Measurements from ENCODE around the gene ZSCAN21. TPM values are rescaled to one million over a fixed set of nuclear protein-coding genes. Genes with fewer than 3 reads are reported as not detected.

Gene ZSCAN21
- total and polyA plus RNA-seq, 10 of the 15 experiments (the other 5 are each of a cell fraction or from before 2014, with no cell fraction given) = 1.9 to 9.6 (median 7.1) TPM

- Histone ChIP-seq H3K27me3 (replicated peaks in 1 of 2; ENCODE audit: control insufficient read depth in 2 of 2, insufficient read depth in 2 of 2, low read length in 1 of 2) (no peaks in the 10 kb centered on the region), H4K20me1 (ENCODE audit: control insufficient read depth, insufficient read depth) (no peaks in the 10 kb centered on the region), H3K9me3 (replicated peaks; ENCODE audit: control insufficient read depth, insufficient read depth, low read length) (no peaks in the 10 kb centered on the region), H3K4me2 (ENCODE audit: control insufficient read depth, insufficient read depth) (no peak overlapping the region), H3K4me3 (no peak overlapping the region), H2AFZ (ENCODE audit: control insufficient read depth, low read depth, low read length) (no peak overlapping the region), H3K36me3 (ENCODE audit: control insufficient read depth in 2 of 2, insufficient read depth in 2 of 2, low read length in 1 of 2) (peaks cover 11 to 12% of the 10 kb centered on the region in 2 experiments; a peak in 3 of 4 replicates), H3K9ac (ENCODE audit: control insufficient read depth, insufficient read depth, low read length) (no peak overlapping the region), H3K27ac (ENCODE audit: control insufficient read depth, insufficient read depth) (no peak overlapping the region), H3K4me1 (ENCODE audit: control insufficient read depth, insufficient read depth, low read length) (peaks cover 5% of the 10 kb centered on the region; the same call in 1 of the 2 replicates), H3K79me2 (ENCODE audit: control insufficient read depth, insufficient read depth, low read length) (peaks cover 13% of the 10 kb centered on the region)
- ATAC-seq = no peak
- in situ Hi-C loops (cut with MboI) (no loop called here), intact Hi-C loops (cut with micrococcal nuclease; ENCODE audit: unreplicated experiment) (no loop called here)
- BruUV-seq (replicated peaks) = no TSS peak
- POLR2A ChIA-PET = no interaction called here
- 64% methylated on average over 12 of the region's 12 CpGs for WGBS (ENCODE audit: insufficient coverage, insufficient replicate concordance, low lambda C conversion rate, missing lambda C conversion rate)
- DNase-seq (ENCODE audit: low read depth, low spot score) = no peak
- SMC1A ChIA-PET (ENCODE audit: uncharacterized antibody, unreplicated experiment) = no interaction called here
- no peak for FAIRE-seq
- CTCF ChIA-PET = no interaction called here
- RAD21 ChIA-PET (ENCODE audit: unreplicated experiment) = no interaction called here
- TF ChIP-seq ZNF217 (IDR thresholded peaks at IDR 0.05) = no peak
- no peak for TF ChIP-seq ASH2L (IDR thresholded peaks at IDR 0.05; ENCODE audit: borderline replicate concordance, low read depth)
- no peak for TF ChIP-seq CEBPZ (IDR thresholded peaks at IDR 0.05; ENCODE audit: low read depth, low read length)
- TF ChIP-seq, protein P1, sequence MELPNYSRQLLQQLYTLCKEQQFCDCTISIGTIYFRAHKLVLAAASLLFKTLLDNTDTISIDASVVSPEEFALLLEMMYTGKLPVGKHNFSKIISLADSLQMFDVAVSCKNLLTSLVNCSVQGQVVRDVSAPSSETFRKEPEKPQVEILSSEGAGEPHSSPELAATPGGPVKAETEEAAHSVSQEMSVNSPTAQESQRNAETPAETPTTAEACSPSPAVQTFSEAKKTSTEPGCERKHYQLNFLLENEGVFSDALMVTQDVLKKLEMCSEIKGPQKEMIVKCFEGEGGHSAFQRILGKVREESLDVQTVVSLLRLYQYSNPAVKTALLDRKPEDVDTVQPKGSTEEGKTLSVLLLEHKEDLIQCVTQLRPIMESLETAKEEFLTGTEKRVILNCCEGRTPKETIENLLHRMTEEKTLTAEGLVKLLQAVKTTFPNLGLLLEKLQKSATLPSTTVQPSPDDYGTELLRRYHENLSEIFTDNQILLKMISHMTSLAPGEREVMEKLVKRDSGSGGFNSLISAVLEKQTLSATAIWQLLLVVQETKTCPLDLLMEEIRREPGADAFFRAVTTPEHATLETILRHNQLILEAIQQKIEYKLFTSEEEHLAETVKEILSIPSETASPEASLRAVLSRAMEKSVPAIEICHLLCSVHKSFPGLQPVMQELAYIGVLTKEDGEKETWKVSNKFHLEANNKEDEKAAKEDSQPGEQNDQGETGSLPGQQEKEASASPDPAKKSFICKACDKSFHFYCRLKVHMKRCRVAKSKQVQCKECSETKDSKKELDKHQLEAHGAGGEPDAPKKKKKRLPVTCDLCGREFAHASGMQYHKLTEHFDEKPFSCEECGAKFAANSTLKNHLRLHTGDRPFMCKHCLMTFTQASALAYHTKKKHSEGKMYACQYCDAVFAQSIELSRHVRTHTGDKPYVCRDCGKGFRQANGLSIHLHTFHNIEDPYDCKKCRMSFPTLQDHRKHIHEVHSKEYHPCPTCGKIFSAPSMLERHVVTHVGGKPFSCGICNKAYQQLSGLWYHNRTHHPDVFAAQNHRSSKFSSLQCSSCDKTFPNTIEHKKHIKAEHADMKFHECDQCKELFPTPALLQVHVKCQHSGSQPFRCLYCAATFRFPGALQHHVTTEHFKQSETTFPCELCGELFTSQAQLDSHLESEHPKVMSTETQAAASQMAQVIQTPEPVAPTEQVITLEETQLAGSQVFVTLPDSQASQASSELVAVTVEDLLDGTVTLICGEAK (IDR thresholded peaks at IDR 0.05; ENCODE audit: borderline replicate concordance) = no peak
- TF ChIP-seq, protein P2, sequence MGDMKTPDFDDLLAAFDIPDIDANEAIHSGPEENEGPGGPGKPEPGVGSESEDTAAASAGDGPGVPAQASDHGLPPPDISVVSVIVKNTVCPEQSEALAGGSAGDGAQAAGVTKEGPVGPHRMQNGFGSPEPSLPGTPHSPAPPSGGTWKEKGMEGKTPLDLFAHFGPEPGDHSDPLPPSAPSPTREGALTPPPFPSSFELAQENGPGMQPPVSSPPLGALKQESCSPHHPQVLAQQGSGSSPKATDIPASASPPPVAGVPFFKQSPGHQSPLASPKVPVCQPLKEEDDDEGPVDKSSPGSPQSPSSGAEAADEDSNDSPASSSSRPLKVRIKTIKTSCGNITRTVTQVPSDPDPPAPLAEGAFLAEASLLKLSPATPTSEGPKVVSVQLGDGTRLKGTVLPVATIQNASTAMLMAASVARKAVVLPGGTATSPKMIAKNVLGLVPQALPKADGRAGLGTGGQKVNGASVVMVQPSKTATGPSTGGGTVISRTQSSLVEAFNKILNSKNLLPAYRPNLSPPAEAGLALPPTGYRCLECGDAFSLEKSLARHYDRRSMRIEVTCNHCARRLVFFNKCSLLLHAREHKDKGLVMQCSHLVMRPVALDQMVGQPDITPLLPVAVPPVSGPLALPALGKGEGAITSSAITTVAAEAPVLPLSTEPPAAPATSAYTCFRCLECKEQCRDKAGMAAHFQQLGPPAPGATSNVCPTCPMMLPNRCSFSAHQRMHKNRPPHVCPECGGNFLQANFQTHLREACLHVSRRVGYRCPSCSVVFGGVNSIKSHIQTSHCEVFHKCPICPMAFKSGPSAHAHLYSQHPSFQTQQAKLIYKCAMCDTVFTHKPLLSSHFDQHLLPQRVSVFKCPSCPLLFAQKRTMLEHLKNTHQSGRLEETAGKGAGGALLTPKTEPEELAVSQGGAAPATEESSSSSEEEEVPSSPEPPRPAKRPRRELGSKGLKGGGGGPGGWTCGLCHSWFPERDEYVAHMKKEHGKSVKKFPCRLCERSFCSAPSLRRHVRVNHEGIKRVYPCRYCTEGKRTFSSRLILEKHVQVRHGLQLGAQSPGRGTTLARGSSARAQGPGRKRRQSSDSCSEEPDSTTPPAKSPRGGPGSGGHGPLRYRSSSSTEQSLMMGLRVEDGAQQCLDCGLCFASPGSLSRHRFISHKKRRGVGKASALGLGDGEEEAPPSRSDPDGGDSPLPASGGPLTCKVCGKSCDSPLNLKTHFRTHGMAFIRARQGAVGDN (IDR thresholded peaks at IDR 0.05) = no peak
- TF ChIP-seq ZNF24 (IDR thresholded peaks at IDR 0.05) = no peak
- no peak for TF ChIP-seq PBX3 (IDR thresholded peaks at IDR 0.05; ENCODE audit: insufficient replicate concordance, low read depth, low read length)
- no peak for TF ChIP-seq FOXM1 (IDR thresholded peaks at IDR 0.05; ENCODE audit: low read depth, low read length)
- no peak for TF ChIP-seq ZNF207 (IDR thresholded peaks at IDR 0.05; ENCODE audit: borderline replicate concordance)
- TF ChIP-seq NFYB (IDR thresholded peaks at IDR 0.05; ENCODE audit: insufficient read depth, low read depth, low read length) = no peak
- no peak for TF ChIP-seq TCF7 (IDR thresholded peaks at IDR 0.05; ENCODE audit: borderline replicate concordance)
Observed at GRCh38 chr7:100024020-100024619, 25.5 kb upstream of the ZSCAN21 start.

All from GM12878 (cell line).